Colonic mucosa (tissue), 4 donors: ENCODE measurements around the gene IGF2. TPM values are rescaled to one million over a fixed set of nuclear protein-coding genes. Genes with fewer than 3 reads are reported as not detected.

Experiments used
- DNase-seq: peaks from one replicate; pipeline ENCODE4 v3.0.0-alpha.2; 2020
- H3K27ac ChIP-seq: fragments of 200-600 bp; one replicate; pipeline ENCODE4 v1.8.0; 2021
- H3K27me3 ChIP-seq: fragments of 200-600 bp; one replicate; pipeline ENCODE4 v1.8.0; 2021
- H3K36me3 ChIP-seq: fragments of 200-600 bp; one replicate; pipeline ENCODE4 v1.8.0; 2021
- H3K4me1 ChIP-seq: fragments of 200-600 bp; one replicate; pipeline ENCODE4 v1.8.0; 2021; ENCODE audit warnings: mild to moderate bottlenecking
- H3K4me3 ChIP-seq: fragments of 200-600 bp; one replicate; pipeline ENCODE4 v1.8.0; 2021
- H3K9ac ChIP-seq, 2 donors: one replicate each; pipeline ENCODE4 v1.7.0; 2013; ENCODE audit warnings: control low read depth in 2 of 2, low read depth in 2 of 2, low read length in 2 of 2
- H3K9me3 ChIP-seq: fragments of 200-600 bp; one replicate; pipeline ENCODE4 v1.8.0; 2021
- intact Hi-C: fragments of 100-400 bp; cut with DNase I; formaldehyde crosslinking; loops from one replicate; pipeline ENCODE4 v1.14.1; 2022
- total RNA-seq, 2 donors: library from RNA; stranded (reverse); fragmentation: NEBNext Ultra II Directional in 1 of 2; extraction: Animal tissue kit (Norgen Biotek cat#: 25700) in 1 of 2; gene quantifications; one replicate each; pipeline ENCODE4 v1.2.1, GENCODE V29; 2021
- TF ChIP-seq, protein P1 (sequence below): fragments of 200-600 bp; IDR thresholded peaks from one replicate; pipeline ENCODE4 v1.8.0; 2022; ENCODE audit warnings: antibody characterized with exemption, mild to moderate bottlenecking
- donor health status: healthy.
- donor health status: DM: no; HTN: no; CAD: no.
- donor health status: DM: no; HTN: no; CAD: no.

The IGF2 gene
- total RNA-seq, 2 donors from 2014 or later, result 4.1 to 9.2 TPM

DNA sequence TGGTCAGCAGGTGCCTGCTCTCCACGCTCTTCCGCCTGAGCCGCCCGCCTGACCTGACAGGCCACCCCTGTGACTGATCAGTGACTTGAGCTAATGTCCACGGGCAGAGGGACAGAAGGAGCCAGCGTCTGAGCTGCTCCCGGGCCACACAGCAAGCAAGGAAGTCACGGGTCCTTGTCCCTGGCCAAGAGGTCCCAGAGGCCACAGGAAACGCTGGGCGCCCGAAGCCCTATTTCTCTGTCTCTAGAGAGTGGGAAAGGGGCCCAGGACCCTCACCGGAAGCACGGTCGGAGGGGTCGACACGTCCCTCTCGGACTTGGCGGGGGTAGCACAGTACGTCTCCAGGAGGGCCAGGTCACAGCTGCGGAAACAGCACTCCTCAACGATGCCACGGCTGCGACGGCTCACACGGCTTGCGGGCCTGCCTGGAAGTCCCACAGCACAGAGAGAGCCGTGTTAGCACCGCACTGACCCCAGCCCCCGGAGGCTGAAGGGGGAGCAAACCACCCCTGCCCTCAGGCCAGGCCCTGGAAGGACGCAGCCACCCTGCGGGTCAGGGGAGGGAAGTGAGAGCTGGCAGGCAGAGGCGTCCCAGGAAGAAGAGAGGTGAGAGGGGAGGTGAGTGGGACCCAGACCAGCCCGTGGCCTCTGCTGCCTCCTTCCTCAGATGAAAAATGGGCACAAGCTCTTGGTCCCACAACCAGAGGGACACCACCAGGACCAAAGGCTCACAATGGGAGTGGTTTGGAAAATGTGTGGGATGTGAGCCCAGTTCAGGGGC is 5.8 kb downstream of the IGF2 start:
- DNase-seq, result no peak
- Histone ChIP-seq H3K27me3 (peaks cover 28% of the 10 kb centered on the region), H3K9ac (no peak overlapping the region), H3K27ac (no peak overlapping the region), H3K4me1 (no peaks in the 10 kb centered on the region), H3K36me3 (no peaks in the 10 kb centered on the region), H3K9me3 (no peaks in the 10 kb centered on the region), H3K4me3 (no peak overlapping the region)
- intact Hi-C loops, result no loop called here
- TF ChIP-seq, protein P1, sequence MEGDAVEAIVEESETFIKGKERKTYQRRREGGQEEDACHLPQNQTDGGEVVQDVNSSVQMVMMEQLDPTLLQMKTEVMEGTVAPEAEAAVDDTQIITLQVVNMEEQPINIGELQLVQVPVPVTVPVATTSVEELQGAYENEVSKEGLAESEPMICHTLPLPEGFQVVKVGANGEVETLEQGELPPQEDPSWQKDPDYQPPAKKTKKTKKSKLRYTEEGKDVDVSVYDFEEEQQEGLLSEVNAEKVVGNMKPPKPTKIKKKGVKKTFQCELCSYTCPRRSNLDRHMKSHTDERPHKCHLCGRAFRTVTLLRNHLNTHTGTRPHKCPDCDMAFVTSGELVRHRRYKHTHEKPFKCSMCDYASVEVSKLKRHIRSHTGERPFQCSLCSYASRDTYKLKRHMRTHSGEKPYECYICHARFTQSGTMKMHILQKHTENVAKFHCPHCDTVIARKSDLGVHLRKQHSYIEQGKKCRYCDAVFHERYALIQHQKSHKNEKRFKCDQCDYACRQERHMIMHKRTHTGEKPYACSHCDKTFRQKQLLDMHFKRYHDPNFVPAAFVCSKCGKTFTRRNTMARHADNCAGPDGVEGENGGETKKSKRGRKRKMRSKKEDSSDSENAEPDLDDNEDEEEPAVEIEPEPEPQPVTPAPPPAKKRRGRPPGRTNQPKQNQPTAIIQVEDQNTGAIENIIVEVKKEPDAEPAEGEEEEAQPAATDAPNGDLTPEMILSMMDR, result no peak

DNA sequence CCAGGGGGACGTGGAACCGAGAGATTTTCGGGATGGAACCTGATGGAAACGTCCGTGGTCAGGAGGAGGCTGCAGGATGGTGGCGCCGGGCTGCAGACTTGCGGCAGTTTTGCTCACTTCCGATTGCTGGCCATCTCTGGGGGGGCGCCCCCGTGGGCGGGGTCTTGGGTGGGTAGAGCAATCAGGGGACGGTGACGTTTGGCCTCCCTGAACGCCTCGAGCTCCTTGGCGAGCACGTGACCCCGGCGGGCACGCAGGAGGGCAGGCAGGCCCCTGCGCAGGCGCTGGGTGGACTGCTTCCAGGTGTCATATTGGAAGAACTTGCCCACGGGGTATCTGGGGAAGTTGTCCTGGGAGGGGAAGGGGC is 6.3 kb downstream of the IGF2 start:
- Histone ChIP-seq H3K4me1 (no peaks in the 10 kb centered on the region), H3K9ac (no peak overlapping the region), H3K4me3 (no peak overlapping the region), H3K27me3 (peaks cover 27% of the 10 kb centered on the region), H3K9me3 (no peaks in the 10 kb centered on the region), H3K27ac (no peak overlapping the region), H3K36me3 (no peaks in the 10 kb centered on the region)
- intact Hi-C loops, result no loop called here
- DNase-seq, result no peak
- TF ChIP-seq, protein P1, result no peak

DNA sequence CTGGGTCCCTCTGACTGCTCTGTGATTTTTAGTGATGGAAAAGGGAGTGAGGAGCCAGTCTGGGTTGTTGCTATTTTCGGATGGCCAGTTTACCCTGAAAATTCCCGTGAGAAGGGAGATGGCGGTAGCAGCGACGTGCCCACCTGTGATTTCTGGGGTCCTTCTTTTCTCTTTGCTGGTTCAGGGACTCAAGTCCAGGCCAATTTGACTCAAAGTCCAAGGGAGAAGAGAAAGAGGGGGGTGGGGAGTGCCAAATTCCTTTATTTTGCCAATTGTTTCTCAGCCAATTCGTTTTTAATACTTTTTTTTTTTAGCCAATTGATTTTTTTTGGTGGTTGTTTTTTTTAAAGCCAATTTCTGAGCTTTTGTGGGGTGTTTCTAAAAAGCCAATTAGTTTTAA is 6.9 kb downstream of the IGF2 start:
- Histone ChIP-seq H3K4me1 (no peaks in the 10 kb centered on the region), H3K36me3 (no peaks in the 10 kb centered on the region), H3K4me3 (no peak overlapping the region), H3K9ac (no peak overlapping the region), H3K27me3 (peaks cover 21% of the 10 kb centered on the region), H3K27ac (no peak overlapping the region), H3K9me3 (no peaks in the 10 kb centered on the region)
- DNase-seq, result no peak
- intact Hi-C loops, result no loop called here
- TF ChIP-seq, protein P1, result no peak

DNA sequence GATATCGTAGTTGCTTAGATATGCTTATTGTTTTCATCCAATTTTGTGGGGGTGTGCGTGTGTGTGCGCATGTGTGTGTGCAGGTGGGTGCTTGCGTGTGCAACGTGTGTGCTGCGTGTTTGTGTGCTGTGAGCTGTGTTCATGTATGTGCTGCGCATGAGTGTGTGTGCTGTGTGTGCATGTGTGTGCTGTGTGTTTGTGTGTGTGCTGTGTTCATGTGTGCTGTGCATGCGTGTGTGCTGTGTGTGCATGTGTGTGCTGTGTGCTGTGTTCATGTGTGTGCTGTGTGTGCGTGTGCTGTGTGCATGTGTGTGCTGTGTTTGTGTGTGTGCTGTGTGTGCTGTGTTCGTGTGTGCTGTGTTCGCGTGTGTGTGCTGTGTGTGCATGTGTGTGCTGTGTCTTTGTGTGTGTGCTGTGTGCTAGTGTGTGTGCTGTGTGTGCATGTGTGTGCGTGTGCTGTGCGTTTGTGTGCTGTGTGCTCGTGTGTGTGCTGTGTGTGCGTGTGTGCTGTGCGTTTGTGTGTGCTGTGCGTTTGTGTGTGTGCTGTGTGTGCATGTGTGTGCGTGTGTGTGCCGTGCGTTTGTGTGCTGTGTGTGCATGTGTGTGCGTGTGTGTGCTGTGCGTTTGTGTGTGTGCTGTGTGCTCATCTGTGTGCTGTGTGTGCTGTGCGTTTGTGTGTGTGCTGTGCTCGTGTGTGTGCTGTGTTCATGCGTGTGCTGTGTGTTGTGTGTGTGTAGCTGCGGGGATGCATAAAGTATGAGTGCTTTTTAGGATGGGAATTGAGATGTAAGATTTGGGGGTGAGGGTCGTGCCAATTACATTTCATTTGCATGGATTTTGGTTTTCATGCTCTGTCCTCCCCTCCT is 7.6 kb downstream of the IGF2 start:
- Histone ChIP-seq H3K4me3 (no peak overlapping the region), H3K4me1 (no peaks in the 10 kb centered on the region), H3K27ac (no peak overlapping the region), H3K9ac (no peak overlapping the region), H3K9me3 (no peaks in the 10 kb centered on the region), H3K36me3 (no peaks in the 10 kb centered on the region), H3K27me3 (peaks cover 16% of the 10 kb centered on the region)
- intact Hi-C loops, result no loop called here
- no peak for DNase-seq
- TF ChIP-seq, protein P1, result no peak

DNA sequence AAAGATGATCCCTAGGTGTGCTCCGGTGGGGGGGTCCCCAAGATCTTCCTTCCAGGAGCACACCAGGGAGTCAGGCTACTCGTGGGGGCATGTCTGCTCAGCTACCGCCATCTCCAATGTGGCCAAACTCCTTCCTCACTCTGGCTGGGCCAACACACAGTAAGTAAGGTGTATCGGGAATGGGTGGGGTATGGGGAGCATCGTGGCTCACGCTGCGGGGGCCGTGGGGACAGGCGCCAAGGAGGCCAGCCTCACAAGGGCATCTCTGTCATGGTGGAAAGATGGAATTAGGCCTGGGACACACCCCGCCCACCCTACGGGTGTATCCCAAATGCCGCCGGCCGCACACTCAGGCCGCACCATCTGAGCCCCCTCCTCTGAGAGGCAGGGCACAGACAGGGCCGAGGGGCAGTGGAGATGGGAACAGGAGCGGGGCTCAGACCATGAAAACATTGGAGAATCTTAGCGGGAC is 8.3 kb downstream of the IGF2 start:
- TF ChIP-seq, protein P1, result no peak
- Histone ChIP-seq H3K9me3 (no peaks in the 10 kb centered on the region), H3K9ac (no peak overlapping the region), H3K27ac (no peak overlapping the region), H3K4me1 (no peaks in the 10 kb centered on the region), H3K4me3 (no peak overlapping the region), H3K27me3 (peaks cover 10% of the 10 kb centered on the region), H3K36me3 (no peaks in the 10 kb centered on the region)
- DNase-seq, result no peak
- intact Hi-C loops, result no loop called here
